Upper lobe of left lung (tissue), 6 donors: ENCODE measurements around the gene CDC42. TPM values are rescaled to one million over a fixed set of nuclear protein-coding genes. Genes with fewer than 3 reads are reported as not detected.
A peak's percentile ranks its signal among the peaks of the same experiment; 100 is the strongest.

ENCODE experiments used
- ATAC-seq, 2 donors: fragments of 200-7000 bp; cut with Tn5 transposase; one replicate each; pipeline ENCODE4 v1.9.1; 2022; ENCODE audit warnings: mild to moderate bottlenecking in 2 of 2, moderate library complexity in 2 of 2; ENCODE audit not compliant: low FRiP score in 2 of 2
- DNase-seq, 2 donors: peaks; one replicate each; pipeline ENCODE4 v3.0.0-alpha.2; 2019 to 2020
- H3K27ac ChIP-seq, 4 donors: fragments of 200-600 bp; sonication (generic); one replicate each; pipeline ENCODE4 v1.5.1; 2016 to 2019
- H3K27me3 ChIP-seq, 4 donors: fragments of 200-600 bp; sonication (generic); one replicate each; pipeline ENCODE4 v1.5.1; 2017 to 2019
- H3K36me3 ChIP-seq, 4 donors: fragments of 200-600 bp; sonication (generic); one replicate each; pipeline ENCODE4 v1.5.1; 2016 to 2019
- H3K4me1 ChIP-seq, 4 donors: fragments of 200-600 bp; sonication (generic); one replicate each; pipeline ENCODE4 v1.5.1; 2018 to 2019
- H3K4me3 ChIP-seq, 4 donors: fragments of 200-600 bp; sonication (generic); one replicate each; pipeline ENCODE4 v1.5.1; 2017 to 2019; ENCODE audit warnings: mild to moderate bottlenecking in 2 of 4, moderate library complexity in 1 of 4
- H3K9me3 ChIP-seq, 4 donors: fragments of 200-600 bp; sonication (generic); one replicate each; pipeline ENCODE4 v1.5.1; 2018 to 2019
- CTCF ChIP-seq, 6 experiments: fragments of 450-650 bp in 4 of 6; fragments of 200-600 bp in 2 of 6; sonication (generic) in 2 of 6; IDR thresholded peaks; one replicate each; pipeline ENCODE4 v1.5.1; 2016 to 2019; ENCODE audit warnings: antibody characterized with exemption in 6 of 6
- EP300 ChIP-seq, 4 donors: sonication (generic); formaldehyde crosslinking; IDR thresholded peaks; one replicate each; pipeline ENCODE4 v1.5.1; 2017; ENCODE audit warnings: antibody characterized with exemption in 4 of 4, control low read depth in 2 of 4
- POLR2A ChIP-seq, 4 donors: fragments of 450-650 bp; IDR thresholded peaks; one replicate each; pipeline ENCODE4 v1.5.1; 2016 to 2017; ENCODE audit warnings: antibody characterized with exemption in 4 of 4, mild to moderate bottlenecking in 2 of 4
- POLR2AphosphoS5 ChIP-seq, 2 donors: sonication (generic); formaldehyde crosslinking; IDR thresholded peaks; one replicate each; pipeline ENCODE4 v1.5.1; 2017; ENCODE audit warnings: antibody characterized with exemption in 2 of 2
- WGBS, 2 donors: methylation state at CpG; one replicate each; pipeline ENCODE4 v1.1.5; 2017 to 2018; 5-methylcytosine and 5-hydroxymethylcytosine counted together
- total RNA-seq, 6 donors: library from RNA; depleted of rRNA in 4 of 6; stranded (reverse); fragments of >200 nt in 4 of 6; gene quantifications; one replicate each; pipeline versions ENCODE4 v1.1.0 to v1.2.1, GENCODE V29; 2016 to 2021
- donor health status: DM: no; HTN: no; CAD: no; lungs with moderate emphysema.
- donor health status: DM: no; HTN: yes; CAD: no; lungs with severe emphysema.

CDC42 gene
- total RNA-seq, 6 donors from 2014 or later, result 24.1 to 248 (median 213) TPM

- Histone ChIP-seq H3K27me3 (no peaks in the 10 kb centered on the region), H3K27ac (peak overlapping the region in 3 of 4 donors; percentile 75 to 80 (median 78)), H3K4me1 (peaks cover under 1 to 11% (median 6%) of the 10 kb centered on the region in 4 donors), H3K4me3 (no peak overlapping the region), H3K9me3 (no peaks in the 10 kb centered on the region), H3K36me3 (no peaks in the 10 kb centered on the region)
- TF ChIP-seq EP300 (IDR thresholded peaks at IDR 0.05), result no peak
- peak in 1 of 6 experiments; percentile 9 for TF ChIP-seq CTCF (IDR thresholded peaks at IDR 0.05)
- peak; percentile 27 to 58 for TF ChIP-seq POLR2AphosphoS5 (IDR thresholded peaks at IDR 0.05)
- DNase-seq, result peak in 1 of 2 donors; percentile 80
- peak; percentile 84 to 89 for ATAC-seq
- 51 to 56% methylated on average over 10 of the region's 10 CpGs for WGBS, 2 donors
These were observed 33.6 kb upstream of the CDC42 start for GRCh38 chr1:22018583-22019559.

GRCh38 chr1:22021061-22021460 is 31.4 kb upstream of the CDC42 start:
- ATAC-seq (no peak), DNase-seq (no peak)
- Histone ChIP-seq H3K4me3 (no peak overlapping the region), H3K36me3 (no peaks in the 10 kb centered on the region), H3K9me3 (no peaks in the 10 kb centered on the region), H3K4me1 (peaks cover 7 to 23% (median 17%) of the 10 kb centered on the region in 4 donors), H3K27me3 (no peaks in the 10 kb centered on the region), H3K27ac (no peak overlapping the region)
- no peak for TF ChIP-seq CTCF (IDR thresholded peaks at IDR 0.05)
- TF ChIP-seq EP300 (IDR thresholded peaks at IDR 0.05), result no peak
- TF ChIP-seq POLR2A (IDR thresholded peaks at IDR 0.05), result no peak
- no peak for TF ChIP-seq POLR2AphosphoS5 (IDR thresholded peaks at IDR 0.05)
- WGBS, 2 donors, result 86 to 97% methylated on average over 6 of the region's 6 CpGs

GRCh38 chr1:22024485-22025367 is 27.8 kb upstream of the CDC42 start:
- peak overlapping the region; percentile 30 to 97 (median 82) for H3K4me3 ChIP-seq
- H3K4me1 ChIP-seq, result peaks cover 12 to 32% (median 20%) of the 10 kb centered on the region in 4 donors
- H3K9me3 ChIP-seq, result no peaks in the 10 kb centered on the region
- H3K27me3 ChIP-seq, result no peaks in the 10 kb centered on the region
- ATAC-seq (peak; percentile 80 to 82), DNase-seq (peak in 1 of 2 donors; percentile 83)
- H3K36me3 ChIP-seq, result no peaks in the 10 kb centered on the region
- peak in 1 of 2 donors; percentile 32 for TF ChIP-seq POLR2AphosphoS5 (IDR thresholded peaks at IDR 0.05)
- TF ChIP-seq CTCF (IDR thresholded peaks at IDR 0.05), result no peak
- no peak for TF ChIP-seq POLR2A (IDR thresholded peaks at IDR 0.05)
- peak overlapping the region; percentile 97 to 100 (median 98) for H3K27ac ChIP-seq
- 4 to 13% methylated on average over 23 to 33 of the region's 33 CpGs for WGBS, 2 donors

- Histone ChIP-seq H3K27me3 (no peaks in the 10 kb centered on the region), H3K9me3 (no peaks in the 10 kb centered on the region), H3K4me3 (peak overlapping the region; percentile 76 to 97 (median 82)), H3K36me3 (no peaks in the 10 kb centered on the region), H3K27ac (peak overlapping the region; percentile 97 to 100 (median 98)), H3K4me1 (peaks cover 12 to 32% (median 20%) of the 10 kb centered on the region in 4 donors)
- TF ChIP-seq POLR2AphosphoS5 (IDR thresholded peaks at IDR 0.05), result peak; percentile 87 to 97
- TF ChIP-seq POLR2A (IDR thresholded peaks at IDR 0.05), result peak; percentile 57 to 92 (median 84)
- no peak for TF ChIP-seq CTCF (IDR thresholded peaks at IDR 0.05)
- peak in 1 of 4 donors; percentile 41 for TF ChIP-seq EP300 (IDR thresholded peaks at IDR 0.05)
- DNase-seq (peak; percentile 90 to 93), ATAC-seq (peak; percentile 96 to 97)
- 0% methylated on average over 32 to 39 of the region's 42 CpGs for WGBS, 2 donors
These were observed 26.9 kb upstream of the CDC42 start for GRCh38 chr1:22025368-22026155.
